HT1080 (cell line): ENCODE measurements around the gene THSD4. TPM values are rescaled to one million over a fixed set of nuclear protein-coding genes. Genes with fewer than 3 reads are reported as not detected.
A peak's percentile ranks its signal among the peaks of the same experiment; 100 is the strongest.
"Not testable (repeated sequence)": the region's sequence is repeated elsewhere in the genome, so short reads cannot be mapped to it uniquely, and the experiment has no call there.

Experiments used
- DNase-seq: peaks from one replicate; pipeline ENCODE4 v3.0.0-alpha.2; 2015; ENCODE audit warnings: low read depth
- total RNA-seq: library from RNA; depleted of rRNA; stranded (reverse); fragments of >200 nt; shearing (Covaris generic); gene quantifications from 2 replicates; pipeline ENCODE4 v1.2.3, GENCODE V29; 2014

The THSD4 gene
- total RNA-seq, 1 experiment from 2014 or later: 11.8 TPM

- DNase-seq: no peak
Measured at GRCh38 chr15:71290881-71291635, 175.8 kb downstream of the THSD4 start.

GRCh38 chr15:71291723-71292122 lies 176.5 kb downstream of the THSD4 start:
- peak; percentile 25 for DNase-seq

DNA sequence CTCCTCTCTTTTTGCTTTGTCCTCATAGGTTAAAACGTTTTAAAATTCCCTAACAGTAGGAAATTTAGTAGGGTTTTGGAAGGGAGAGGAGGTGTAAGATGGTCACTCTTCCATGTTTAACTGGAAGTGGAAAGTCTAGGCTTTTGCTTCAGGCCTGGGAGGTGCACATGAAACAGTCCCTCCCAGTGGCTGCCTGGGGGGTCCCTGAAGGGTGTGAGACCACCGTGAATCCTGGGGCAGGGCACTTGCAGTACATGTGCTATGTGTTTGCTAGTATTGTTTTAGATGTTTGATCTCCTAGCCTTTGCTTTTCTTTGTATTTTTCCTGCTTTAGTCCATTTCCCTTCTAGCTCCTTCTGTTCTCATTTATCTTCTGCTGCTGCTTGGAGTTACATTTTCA lies 178.5 kb downstream of the THSD4 start:
- no peak for DNase-seq

- DNase-seq: no peak
Measured at GRCh38 chr15:71294251-71294910, 179.1 kb downstream of the THSD4 start.

GRCh38 chr15:71294911-71295602 lies 179.8 kb downstream of the THSD4 start:
- peak; percentile 100 for DNase-seq

DNA sequence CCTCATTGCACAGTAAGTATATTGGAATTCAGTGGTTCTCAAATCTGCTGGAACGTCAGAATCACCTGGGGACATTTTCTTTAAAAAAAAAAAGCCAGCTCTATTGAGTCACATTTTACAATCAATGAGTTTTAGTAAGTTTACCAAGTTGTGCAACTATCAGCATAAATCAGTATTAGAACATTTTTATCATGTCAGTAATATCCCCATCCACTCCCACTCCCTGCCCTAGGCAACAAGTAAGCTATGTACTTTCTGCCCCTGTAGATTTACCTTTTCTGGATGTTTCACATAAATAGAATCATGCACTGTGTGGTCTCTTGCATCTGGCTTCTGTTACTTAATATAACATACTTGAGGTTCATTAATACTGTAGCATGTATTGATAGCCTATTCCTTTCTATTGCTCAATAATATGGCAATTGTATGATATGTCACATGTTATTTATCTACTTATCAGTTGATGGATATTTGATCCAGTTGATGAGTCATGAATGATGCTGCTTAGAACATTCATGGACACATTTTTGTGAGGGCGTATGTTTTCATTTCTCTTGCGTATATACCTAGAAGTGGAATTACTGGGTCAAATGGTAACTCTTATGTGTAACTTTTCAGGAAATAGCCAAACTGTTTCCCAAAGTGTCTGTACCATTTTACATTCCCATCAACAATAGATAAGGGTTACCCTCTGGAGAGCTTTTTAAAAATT lies 180.5 kb downstream of the THSD4 start:
- DNase-seq: peak; percentile 83

GRCh38 chr15:71296315-71296679 lies 181.0 kb downstream of the THSD4 start:
- DNase-seq: no peak

- no peak for DNase-seq
Measured at GRCh38 chr15:71301958-71302621, 186.8 kb downstream of the THSD4 start.

- no peak for DNase-seq
Measured at GRCh38 chr15:71302861-71303410, 187.7 kb downstream of the THSD4 start.

- no peak for DNase-seq
Measured at GRCh38 chr15:71303977-71304376, 188.7 kb downstream of the THSD4 start.

DNA sequence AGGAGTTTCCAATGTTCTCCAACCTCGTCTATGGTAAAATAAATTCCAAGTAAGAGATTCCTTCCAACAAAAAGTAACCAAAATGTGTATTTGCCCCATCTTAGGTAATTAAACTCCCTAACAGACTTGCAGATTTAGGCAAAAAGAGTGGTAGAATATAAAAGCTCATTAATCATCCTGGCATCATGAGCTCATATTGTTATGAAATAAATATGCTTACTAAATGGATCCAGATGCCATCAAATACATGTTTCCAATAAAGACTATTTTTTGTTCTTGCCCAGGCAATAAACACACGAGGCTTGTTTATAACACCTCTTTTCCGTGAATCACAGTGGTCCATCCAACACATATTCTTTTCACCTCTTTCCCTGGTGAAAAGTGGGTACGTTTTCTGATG lies 189.4 kb downstream of the THSD4 start:
- DNase-seq: no peak

GRCh38 chr15:71306538-71306937 lies 191.3 kb downstream of the THSD4 start:
- DNase-seq: no peak

GRCh38 chr15:71312194-71312708 lies 197.0 kb downstream of the THSD4 start:
- no peak for DNase-seq

- no peak for DNase-seq
Measured at GRCh38 chr15:71312731-71313460, 197.6 kb downstream of the THSD4 start.

- DNase-seq: no peak
Measured at GRCh38 chr15:71313806-71314205, 198.5 kb downstream of the THSD4 start.

GRCh38 chr15:71314956-71315537 lies 199.8 kb downstream of the THSD4 start:
- no peak for DNase-seq

DNA sequence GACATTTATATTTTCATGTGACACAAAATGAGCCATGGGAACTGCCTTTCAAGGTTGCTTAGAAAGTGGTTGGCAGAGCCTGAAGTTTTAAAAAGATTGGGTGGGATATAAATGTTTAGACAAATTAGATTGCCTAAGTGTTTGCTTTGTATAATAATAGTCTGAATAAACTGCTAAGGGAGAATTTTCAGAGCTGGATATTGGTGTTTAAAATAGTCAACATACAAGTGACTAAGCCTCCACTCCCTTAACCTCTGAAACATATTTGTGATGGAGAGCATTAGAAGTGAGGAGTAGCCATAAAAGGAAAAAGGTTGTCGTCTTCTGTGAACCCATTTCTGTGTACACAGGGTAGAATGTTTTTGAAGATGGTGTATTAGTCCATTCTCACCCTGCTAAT lies 201.6 kb downstream of the THSD4 start:
- DNase-seq: no peak

- DNase-seq: not testable (repeated sequence)
Measured at GRCh38 chr15:71319424-71319823, 204.2 kb downstream of the THSD4 start.

GRCh38 chr15:71319935-71320334 lies 204.7 kb downstream of the THSD4 start:
- no peak for DNase-seq

DNA sequence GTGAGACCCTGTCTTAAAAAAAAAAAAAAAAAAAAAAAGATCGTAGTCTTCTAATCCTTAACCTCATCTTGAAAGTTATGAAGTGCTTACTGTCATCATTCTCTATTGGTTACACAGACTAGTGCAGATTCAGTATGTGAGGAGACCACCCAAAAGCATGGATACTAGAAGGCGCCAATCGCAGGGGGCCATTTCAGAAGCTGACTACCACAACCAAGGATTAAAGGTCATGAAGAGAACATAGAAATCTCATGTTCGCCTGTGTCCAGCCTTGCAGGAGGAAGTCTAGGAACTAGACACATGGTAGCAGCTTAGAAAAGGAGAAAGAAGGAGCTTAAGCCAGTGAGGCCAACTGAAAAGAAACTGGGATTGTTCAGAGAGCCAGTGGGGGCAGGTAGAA lies 207.8 kb downstream of the THSD4 start:
- DNase-seq: no peak
